Measurements from ENCODE around the gene PRPF19. TPM values are rescaled to one million over a fixed set of nuclear protein-coding genes. Genes with fewer than 3 reads are reported as not detected.

The PRPF19 gene
- total and polyA plus RNA-seq, 10 of the 15 experiments (the other 5 are each of a cell fraction or from before 2014, with no cell fraction given), result 8.7 to 170 (median 61.3) TPM

DNA sequence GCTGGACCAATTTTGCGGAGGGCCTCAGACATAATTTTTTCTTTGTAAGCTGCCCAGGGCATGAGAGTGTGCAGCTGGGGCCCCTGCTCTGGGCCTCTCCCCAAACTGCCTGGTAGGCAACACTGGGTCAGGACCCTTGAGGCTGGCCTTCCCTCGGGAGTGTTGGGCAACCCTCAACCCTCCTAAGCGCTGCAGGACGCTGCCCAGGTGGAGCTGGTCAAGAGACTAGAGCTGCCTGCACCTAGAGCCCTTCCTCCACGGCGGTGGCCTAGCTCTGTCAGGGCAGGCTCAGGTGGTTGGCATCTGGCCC lies 17.4 kb upstream of the PRPF19 start:
- FAIRE-seq (no peak), ATAC-seq (peak; percentile 11), DNase-seq (ENCODE audit: low read depth, low spot score) (no peak)
- Histone ChIP-seq H3K27ac (ENCODE audit: control insufficient read depth, insufficient read depth) (no peak overlapping the region), H2AFZ (ENCODE audit: control insufficient read depth, low read depth, low read length) (peak overlapping the region; percentile 68), H3K36me3 (ENCODE audit: control insufficient read depth in 2 of 2, insufficient read depth in 2 of 2, low read length in 1 of 2) (peaks cover 17 to 21% of the 10 kb centered on the region in 2 experiments), H3K9ac (ENCODE audit: control insufficient read depth, insufficient read depth, low read length) (peak overlapping the region; percentile 48; the same call in 1 of the 2 replicates), H4K20me1 (ENCODE audit: control insufficient read depth, insufficient read depth) (no peaks in the 10 kb centered on the region), H3K4me2 (ENCODE audit: control insufficient read depth, insufficient read depth) (peak overlapping the region; percentile 98), H3K4me3 (peak overlapping the region; percentile 59), H3K27me3 (replicated peaks in 1 of 2; ENCODE audit: control insufficient read depth in 2 of 2, insufficient read depth in 2 of 2, low read length in 1 of 2) (no peaks in the 10 kb centered on the region), H3K79me2 (ENCODE audit: control insufficient read depth, insufficient read depth, low read length) (peaks cover 7% of the 10 kb centered on the region; the same call in 1 of the 2 replicates), H3K9me3 (replicated peaks; ENCODE audit: control insufficient read depth, insufficient read depth, low read length) (no peaks in the 10 kb centered on the region), H3K4me1 (ENCODE audit: control insufficient read depth, insufficient read depth, low read length) (peaks cover 30% of the 10 kb centered on the region)
- WGBS (ENCODE audit: insufficient coverage, insufficient replicate concordance, low lambda C conversion rate, missing lambda C conversion rate), result 19% methylated on average over 6 of the region's 6 CpGs
- intact Hi-C loops (cut with micrococcal nuclease; ENCODE audit: unreplicated experiment) (no loop called here), in situ Hi-C loops (cut with MboI) (no loop called here)
- TF ChIP-seq SUPT20H (IDR thresholded peaks at IDR 0.05; ENCODE audit: borderline replicate concordance, control insufficient read depth, low read depth, low read length) (no peak), BACH1 (IDR thresholded peaks at IDR 0.05; ENCODE audit: borderline replicate concordance) (no peak), NFYB (IDR thresholded peaks at IDR 0.05; ENCODE audit: insufficient read depth, low read depth, low read length) (no peak), CREM (IDR thresholded peaks at IDR 0.05; ENCODE audit: low read depth) (no peak), POLR2A (IDR thresholded peaks at IDR 0.05; ENCODE audit: low read depth, low read length) (peak; percentile 35; the same call in 1 of the 2 replicates)
- BruUV-seq (replicated peaks), result no TSS peak
- SMC1A ChIA-PET (ENCODE audit: uncharacterized antibody, unreplicated experiment), result interaction anchor here (1.7 to 1.8 kb wide), 2 partner anchors 8 to 10 kb away, joined by 5 to 7 read pairs; partner anchors contain the start of gene TMEM109
- CTCF ChIA-PET, result interaction anchor here (0.6 to 1.5 kb wide), 4 partner anchors 9 to 234 kb away, joined by 3 to 11 read pairs (median 4); partner anchors contain the start of gene TMEM109
- RAD21 ChIA-PET (ENCODE audit: unreplicated experiment), result interaction anchor here (0.5 to 1.8 kb wide), 7 partner anchors 8 to 745 kb away, joined by 3 to 8 read pairs (median 4); partner anchors contain the start of gene TMEM109
- POLR2A ChIA-PET, result interaction anchor here (0.8 to 1.7 kb wide), 4 partner anchors 8 to 161 kb away, joined by 3 to 9 read pairs (median 4); partner anchors contain the start of gene TMEM109

DNA sequence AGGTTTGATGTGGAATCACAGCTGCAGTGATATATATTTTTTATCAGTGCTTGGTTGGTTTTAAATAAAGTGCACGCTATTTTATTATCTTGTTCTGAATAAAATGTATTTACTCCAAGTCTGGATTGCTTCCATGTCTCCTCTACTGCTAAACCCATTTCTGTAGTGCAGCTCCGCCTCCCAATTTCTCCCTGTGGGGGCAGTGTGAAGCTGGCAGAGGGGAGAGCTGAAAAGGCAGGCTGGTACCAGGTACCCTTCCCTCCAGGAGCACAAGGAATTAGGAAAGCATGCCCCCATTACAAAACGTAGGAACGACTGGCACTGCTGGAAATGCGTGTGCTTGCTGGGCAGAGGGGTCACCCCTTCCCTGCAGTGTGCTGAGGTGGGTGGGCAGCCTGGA lies 16.9 kb upstream of the PRPF19 start:
- peaks cover 30% of the 10 kb centered on the region for H3K4me1 ChIP-seq (ENCODE audit: control insufficient read depth, insufficient read depth, low read length)
- no peak overlapping the region for H3K9ac ChIP-seq (ENCODE audit: control insufficient read depth, insufficient read depth, low read length)
- no peak overlapping the region for H3K4me2 ChIP-seq (ENCODE audit: control insufficient read depth, insufficient read depth)
- DNase-seq (ENCODE audit: low read depth, low spot score), result no peak
- ChIA-PET SMC1A (ENCODE audit: uncharacterized antibody, unreplicated experiment) (interaction anchor here (1.7 to 1.8 kb wide), 2 partner anchors 8 to 10 kb away, joined by 5 to 7 read pairs; partner anchors contain the start of gene TMEM109), POLR2A (interaction anchor here (0.8 to 1.7 kb wide), 4 partner anchors 8 to 161 kb away, joined by 3 to 9 read pairs (median 4); partner anchors contain the start of gene TMEM109), RAD21 (ENCODE audit: unreplicated experiment) (interaction anchor here (0.5 to 1.8 kb wide), 6 partner anchors 8 to 745 kb away, joined by 3 to 8 read pairs (median 4); partner anchors contain the start of gene TMEM109), CTCF (interaction anchor here (0.6 to 1.5 kb wide), 4 partner anchors 9 to 235 kb away, joined by 3 to 11 read pairs (median 4); partner anchors contain the start of gene TMEM109)
- no peak for ATAC-seq
- no peak overlapping the region for H3K27ac ChIP-seq (ENCODE audit: control insufficient read depth, insufficient read depth)
- in situ Hi-C loops (cut with MboI) (no loop called here), intact Hi-C loops (cut with micrococcal nuclease; ENCODE audit: unreplicated experiment) (no loop called here)
- H3K27me3 ChIP-seq (replicated peaks in 1 of 2; ENCODE audit: control insufficient read depth in 2 of 2, insufficient read depth in 2 of 2, low read length in 1 of 2), result no peaks in the 10 kb centered on the region
- no peak overlapping the region for H3K4me3 ChIP-seq
- peaks cover 7% of the 10 kb centered on the region for H3K79me2 ChIP-seq (ENCODE audit: control insufficient read depth, insufficient read depth, low read length)
- H2AFZ ChIP-seq (ENCODE audit: control insufficient read depth, low read depth, low read length), result no peak overlapping the region
- no peak for FAIRE-seq
- H3K36me3 ChIP-seq (ENCODE audit: control insufficient read depth in 2 of 2, insufficient read depth in 2 of 2, low read length in 1 of 2), result peaks cover 17 to 21% of the 10 kb centered on the region in 2 experiments
- BruUV-seq (replicated peaks), result no TSS peak
- no peaks in the 10 kb centered on the region for H3K9me3 ChIP-seq (replicated peaks; ENCODE audit: control insufficient read depth, insufficient read depth, low read length)
- WGBS (ENCODE audit: insufficient coverage, insufficient replicate concordance, low lambda C conversion rate, missing lambda C conversion rate), result 85% methylated on average over 5 of the region's 5 CpGs
- no peaks in the 10 kb centered on the region for H4K20me1 ChIP-seq (ENCODE audit: control insufficient read depth, insufficient read depth)
- no peak for TF ChIP-seq CBX5 (IDR thresholded peaks at IDR 0.05; ENCODE audit: low read depth)
- TF ChIP-seq, protein P1, sequence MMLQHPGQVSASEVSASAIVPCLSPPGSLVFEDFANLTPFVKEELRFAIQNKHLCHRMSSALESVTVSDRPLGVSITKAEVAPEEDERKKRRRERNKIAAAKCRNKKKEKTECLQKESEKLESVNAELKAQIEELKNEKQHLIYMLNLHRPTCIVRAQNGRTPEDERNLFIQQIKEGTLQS (IDR thresholded peaks at IDR 0.05; ENCODE audit: borderline replicate concordance, extremely low read depth, low read depth, low read length), result no peak
- TF ChIP-seq, protein P2, sequence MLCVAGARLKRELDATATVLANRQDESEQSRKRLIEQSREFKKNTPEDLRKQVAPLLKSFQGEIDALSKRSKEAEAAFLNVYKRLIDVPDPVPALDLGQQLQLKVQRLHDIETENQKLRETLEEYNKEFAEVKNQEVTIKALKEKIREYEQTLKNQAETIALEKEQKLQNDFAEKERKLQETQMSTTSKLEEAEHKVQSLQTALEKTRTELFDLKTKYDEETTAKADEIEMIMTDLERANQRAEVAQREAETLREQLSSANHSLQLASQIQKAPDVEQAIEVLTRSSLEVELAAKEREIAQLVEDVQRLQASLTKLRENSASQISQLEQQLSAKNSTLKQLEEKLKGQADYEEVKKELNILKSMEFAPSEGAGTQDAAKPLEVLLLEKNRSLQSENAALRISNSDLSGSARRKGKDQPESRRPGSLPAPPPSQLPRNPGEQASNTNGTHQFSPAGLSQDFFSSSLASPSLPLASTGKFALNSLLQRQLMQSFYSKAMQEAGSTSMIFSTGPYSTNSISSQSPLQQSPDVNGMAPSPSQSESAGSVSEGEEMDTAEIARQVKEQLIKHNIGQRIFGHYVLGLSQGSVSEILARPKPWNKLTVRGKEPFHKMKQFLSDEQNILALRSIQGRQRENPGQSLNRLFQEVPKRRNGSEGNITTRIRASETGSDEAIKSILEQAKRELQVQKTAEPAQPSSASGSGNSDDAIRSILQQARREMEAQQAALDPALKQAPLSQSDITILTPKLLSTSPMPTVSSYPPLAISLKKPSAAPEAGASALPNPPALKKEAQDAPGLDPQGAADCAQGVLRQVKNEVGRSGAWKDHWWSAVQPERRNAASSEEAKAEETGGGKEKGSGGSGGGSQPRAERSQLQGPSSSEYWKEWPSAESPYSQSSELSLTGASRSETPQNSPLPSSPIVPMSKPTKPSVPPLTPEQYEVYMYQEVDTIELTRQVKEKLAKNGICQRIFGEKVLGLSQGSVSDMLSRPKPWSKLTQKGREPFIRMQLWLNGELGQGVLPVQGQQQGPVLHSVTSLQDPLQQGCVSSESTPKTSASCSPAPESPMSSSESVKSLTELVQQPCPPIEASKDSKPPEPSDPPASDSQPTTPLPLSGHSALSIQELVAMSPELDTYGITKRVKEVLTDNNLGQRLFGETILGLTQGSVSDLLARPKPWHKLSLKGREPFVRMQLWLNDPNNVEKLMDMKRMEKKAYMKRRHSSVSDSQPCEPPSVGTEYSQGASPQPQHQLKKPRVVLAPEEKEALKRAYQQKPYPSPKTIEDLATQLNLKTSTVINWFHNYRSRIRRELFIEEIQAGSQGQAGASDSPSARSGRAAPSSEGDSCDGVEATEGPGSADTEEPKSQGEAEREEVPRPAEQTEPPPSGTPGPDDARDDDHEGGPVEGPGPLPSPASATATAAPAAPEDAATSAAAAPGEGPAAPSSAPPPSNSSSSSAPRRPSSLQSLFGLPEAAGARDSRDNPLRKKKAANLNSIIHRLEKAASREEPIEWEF (IDR thresholded peaks at IDR 0.05; ENCODE audit: insufficient replicate concordance, low read depth, low read length), result no peak
- no peak for TF ChIP-seq NFYA (IDR thresholded peaks at IDR 0.05; ENCODE audit: borderline replicate concordance, low read depth, low read length)
- TF ChIP-seq RFX5 (IDR thresholded peaks at IDR 0.05; ENCODE audit: low read depth, low read length), result no peak
- no peak for TF ChIP-seq NR2C2 (IDR thresholded peaks at IDR 0.05; ENCODE audit: borderline replicate concordance, control insufficient read depth, insufficient read length, low read depth)

All from GM12878 (cell line).